Neural cell (in vitro differentiated cells): ENCODE measurements around the gene RAI1.
A peak's percentile ranks its signal among the peaks of the same experiment; 100 is the strongest.

Source experiments
- CTCF ChIP-seq: fragments of 450-650 bp; IDR thresholded peaks from 2 replicates; pipeline ENCODE4 v1.5.1; 2014; ENCODE audit warnings: antibody characterized with exemption, mild to moderate bottlenecking, moderate library complexity; ENCODE audit not compliant: poor library complexity, severe bottlenecking
- EZH2 ChIP-seq: fragments of 200-600, 300-800 bp; shearing (Covaris generic), sonication (generic); IDR thresholded peaks from 2 replicates; pipeline ENCODE4 v1.6.1; 2014; ENCODE audit warnings: antibody characterized with exemption, low read length, borderline replicate concordance, mild to moderate bottlenecking; ENCODE audit not compliant: insufficient read depth, poor library complexity, severe bottlenecking
- MXI1 ChIP-seq: fragments of 450-650 bp; conservative IDR thresholded peaks from 2 replicates; pipeline ENCODE4 v1.6.1; 2014; ENCODE audit warnings: antibody characterized with exemption, mild to moderate bottlenecking; ENCODE audit not compliant: poor library complexity, severe bottlenecking
- POLR2AphosphoS5 ChIP-seq: IDR thresholded peaks from 2 replicates; pipeline ENCODE4 v1.6.1; 2012
- RAD21 ChIP-seq: fragments of 450-650 bp; conservative IDR thresholded peaks from 2 replicates; pipeline ENCODE4 v1.6.1; 2014; ENCODE audit warnings: antibody characterized with exemption, mild to moderate bottlenecking, moderate library complexity
- REST ChIP-seq: IDR thresholded peaks from 2 replicates; pipeline ENCODE4 v1.6.1; 2012; ENCODE audit warnings: borderline replicate concordance

GRCh38 chr17:17780922-17781590, 99.8 kb downstream of the RAI1 start:
- TF ChIP-seq EZH2 (no peak), POLR2AphosphoS5 (peak; percentile 30), CTCF (no peak), REST (peak; percentile 16), RAD21 (no peak), MXI1 (no peak)
